ENCODE results near the gene CDH6.

GRCh38 chr5:31273161-31273560, 79.7 kb downstream of the CDH6 start:
- TF ChIP-seq CTCF (IDR thresholded peaks at IDR 0.05) (no peak), POLR2AphosphoS5 (IDR thresholded peaks at IDR 0.05) (no peak)
